Activated CD8-positive, alpha-beta T cell treated with anti-CD3 and anti-CD28 coated beads, Interleukin-2, amount 10 ng/mL, durations not matched to agents 7 days and 5 days (primary cell): ENCODE results near the gene RAB8B. TPM values are rescaled to one million over a fixed set of nuclear protein-coding genes. Genes with fewer than 3 reads are reported as not detected.

Experiments
- total RNA-seq, 2 experiments: library from RNA; stranded (reverse); gene quantifications; one replicate each; pipeline ENCODE4 v1.2.3, GENCODE V29; 2021

The RAB8B gene
- total RNA-seq, 2 experiments from 2014 or later, result 112 to 113 TPM

Other genes starting within 250 kb of the RAB8B start
- 1 to 10 TPM; 7.4 to 7.8 TPM for gene TPM1, start 146.9 kb upstream of the RAB8B start, total RNA-seq
- 10 to 100 TPM in 1 of 2 experiments, 1 to 10 TPM in 1; 9.7 to 11.1 TPM for gene LACTB, start 67.7 kb upstream of the RAB8B start, total RNA-seq
- gene RPS27L, start 32.1 kb upstream of the RAB8B start, total RNA-seq, result 100 to 1,000 TPM; 235 to 238 TPM
- 10 to 100 TPM in 1 of 2 experiments, 1 to 10 TPM in 1; 9.1 to 10.1 TPM for gene APH1B, start 88.0 kb downstream of the RAB8B start, total RNA-seq
- not detected for gene CA12, start 192.2 kb downstream of the RAB8B start, total RNA-seq